ENCODE measurements around the gene TF.

Gene TF

GRCh38 chr3:133803469-133803868 is 57.3 kb downstream of the TF start:
- no peak for TF ChIP-seq CTCF (IDR thresholded peaks at IDR 0.05; ENCODE audit: low read depth, low read length, missing control alignments)
- in situ Hi-C loops (cut with HindIII; ENCODE audit: low sequenced_read_pairs): no loop called here

GRCh38 chr3:133804896-133805295 is 58.7 kb downstream of the TF start:
- peak overlapping the region; percentile 92 for H3K4me3 ChIP-seq (ENCODE audit: low read depth, low read length)
- in situ Hi-C loops (cut with HindIII; ENCODE audit: low sequenced_read_pairs): no loop called here
- no peak for DNase-seq (ENCODE audit: low read depth)
- TF ChIP-seq CTCF (IDR thresholded peaks at IDR 0.05; ENCODE audit: low read depth, low read length, missing control alignments): no peak

More at GRCh38 chr3:133803469-133803868, 57.3 kb downstream of the TF start:
- no peak for DNase-seq (ENCODE audit: low read depth)
- no peak overlapping the region for H3K4me3 ChIP-seq (ENCODE audit: low read depth, low read length)

- TF ChIP-seq CTCF (IDR thresholded peaks at IDR 0.05; ENCODE audit: low read depth, low read length, missing control alignments): no peak
- peak overlapping the region; percentile 92 for H3K4me3 ChIP-seq (ENCODE audit: low read depth, low read length)
- no peak for DNase-seq (ENCODE audit: low read depth)
- in situ Hi-C loops (cut with HindIII; ENCODE audit: low sequenced_read_pairs): no loop called here
Observed at GRCh38 chr3:133805384-133805701, 59.1 kb downstream of the TF start.

- no peak for TF ChIP-seq CTCF (IDR thresholded peaks at IDR 0.05; ENCODE audit: low read depth, low read length, missing control alignments)
- DNase-seq (ENCODE audit: low read depth): peak; percentile 78
- in situ Hi-C loops (cut with HindIII; ENCODE audit: low sequenced_read_pairs): no loop called here
Observed at GRCh38 chr3:133805702-133806475, 59.7 kb downstream of the TF start, which contains the start of gene SRPRB. Gene SRPRB, plus strand, starts transcription at chr3:133805815. Its CDS starts 34 bp downstream, at chr3:133805849.

GRCh38 chr3:133812872-133813271 is 66.7 kb downstream of the TF start:
- DNase-seq (ENCODE audit: low read depth): no peak
- in situ Hi-C loops (cut with HindIII; ENCODE audit: low sequenced_read_pairs): no loop called here
- no peak overlapping the region for H3K4me3 ChIP-seq (ENCODE audit: low read depth, low read length)
- TF ChIP-seq CTCF (IDR thresholded peaks at IDR 0.05; ENCODE audit: low read depth, low read length, missing control alignments): no peak

More at GRCh38 chr3:133805702-133806475, 59.7 kb downstream of the TF start, which contains the start of gene SRPRB:
- H3K4me3 ChIP-seq (ENCODE audit: low read depth, low read length): peak within 1 kb of the TSS; percentile 92

- no peak for DNase-seq (ENCODE audit: low read depth)
- TF ChIP-seq CTCF (IDR thresholded peaks at IDR 0.05; ENCODE audit: low read depth, low read length, missing control alignments): no peak
- in situ Hi-C loops (cut with HindIII; ENCODE audit: low sequenced_read_pairs): loop anchor here (5.0 kb wide), 1 partner anchor 397 kb away; no protein-coding TSS in a partner anchor
- H3K4me3 ChIP-seq (ENCODE audit: low read depth, low read length): no peak overlapping the region
Observed at GRCh38 chr3:133815386-133815785, 69.2 kb downstream of the TF start.

Data from astrocyte of the cerebellum (primary cell).